GM12873 (cell line): ENCODE measurements around the gene FURIN.

Experiments used
- CTCF ChIP-seq: IDR thresholded peaks from 2 replicates; pipeline ENCODE4 v1.5.1; 2012; ENCODE audit warnings: low read depth, mild to moderate bottlenecking, moderate library complexity, low read length, control low read depth; ENCODE audit not compliant: insufficient read depth; ENCODE audit errors: missing control alignments

Gene FURIN

GRCh38 chr15:90862964-90863778, 5.2 kb upstream of the FURIN start:
- TF ChIP-seq CTCF, result no peak

GRCh38 chr15:90863987-90864386, 4.4 kb upstream of the FURIN start:
- TF ChIP-seq CTCF, result no peak

- no peak for TF ChIP-seq CTCF
Observed at GRCh38 chr15:90864507-90864906, 3.9 kb upstream of the FURIN start.

GRCh38 chr15:90865702-90866101, 2.7 kb upstream of the FURIN start:
- TF ChIP-seq CTCF, result no peak

GRCh38 chr15:90866161-90866715, 2.1 kb upstream of the FURIN start:
- no peak for TF ChIP-seq CTCF

- no peak for TF ChIP-seq CTCF
Observed at GRCh38 chr15:90866800-90867199, 1.6 kb upstream of the FURIN start.

- TF ChIP-seq CTCF, result no peak
Observed at GRCh38 chr15:90869140-90869541, 753 bp downstream of the FURIN start.
